ENCODE results near the gene ITGB1.

GRCh38 chr10:32947586-32947985 lies 10.4 kb downstream of the ITGB1 start:
- TF ChIP-seq CTCF (IDR thresholded peaks at IDR 0.05) (no peak), EP300 (IDR thresholded peaks at IDR 0.05) (no peak)
